HS-5 (cell line): ENCODE measurements around the gene TUBB4A.
"Not testable (repeated sequence)": the region's sequence is repeated elsewhere in the genome, so short reads cannot be mapped to it uniquely, and the experiment has no call there.

ENCODE experiments used
- DNase-seq: peaks from one replicate; pipeline ENCODE4 v3.0.0-alpha.2; 2012; ENCODE audit warnings: low read depth

Gene TUBB4A

DNA sequence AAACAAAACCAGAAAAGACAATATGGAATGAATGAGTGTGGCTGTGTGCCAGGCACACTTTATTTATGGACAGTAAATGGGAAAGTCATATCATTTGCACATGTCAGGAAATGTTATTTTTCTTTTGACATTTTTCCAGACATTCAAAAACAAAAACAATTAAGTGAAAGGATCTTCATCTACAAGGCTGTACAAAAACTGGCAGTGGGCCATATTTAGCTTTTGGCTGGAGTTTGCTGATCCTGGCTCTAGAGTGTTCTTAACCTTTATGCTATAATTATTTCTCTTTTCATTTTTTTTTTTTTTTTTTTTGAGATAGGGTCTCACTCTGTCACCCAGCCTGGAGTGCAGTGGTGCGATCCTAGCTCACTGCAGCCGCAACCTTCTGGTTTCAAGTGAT is 22.2 kb upstream of the TUBB4A start:
- DNase-seq = no peak

DNA sequence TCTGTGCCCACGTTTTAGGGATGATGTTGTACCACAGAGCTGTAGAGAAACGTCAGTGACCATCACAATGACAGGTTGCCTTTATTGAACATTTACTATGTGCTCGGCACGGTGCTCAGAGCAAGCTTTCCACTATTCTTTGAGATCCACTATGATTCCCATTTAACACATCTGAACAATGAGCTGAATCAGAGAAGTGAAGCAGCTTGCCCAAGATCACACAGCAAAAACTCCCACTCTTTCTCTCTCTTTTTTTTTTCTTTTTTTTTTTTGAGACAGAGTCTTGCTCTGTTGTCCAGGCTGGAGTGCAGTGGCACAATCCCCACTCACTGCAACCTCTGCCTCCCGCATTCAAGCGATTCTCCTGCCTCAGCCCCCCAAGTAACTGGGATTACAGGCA is 20.6 kb upstream of the TUBB4A start:
- no peak for DNase-seq

DNA sequence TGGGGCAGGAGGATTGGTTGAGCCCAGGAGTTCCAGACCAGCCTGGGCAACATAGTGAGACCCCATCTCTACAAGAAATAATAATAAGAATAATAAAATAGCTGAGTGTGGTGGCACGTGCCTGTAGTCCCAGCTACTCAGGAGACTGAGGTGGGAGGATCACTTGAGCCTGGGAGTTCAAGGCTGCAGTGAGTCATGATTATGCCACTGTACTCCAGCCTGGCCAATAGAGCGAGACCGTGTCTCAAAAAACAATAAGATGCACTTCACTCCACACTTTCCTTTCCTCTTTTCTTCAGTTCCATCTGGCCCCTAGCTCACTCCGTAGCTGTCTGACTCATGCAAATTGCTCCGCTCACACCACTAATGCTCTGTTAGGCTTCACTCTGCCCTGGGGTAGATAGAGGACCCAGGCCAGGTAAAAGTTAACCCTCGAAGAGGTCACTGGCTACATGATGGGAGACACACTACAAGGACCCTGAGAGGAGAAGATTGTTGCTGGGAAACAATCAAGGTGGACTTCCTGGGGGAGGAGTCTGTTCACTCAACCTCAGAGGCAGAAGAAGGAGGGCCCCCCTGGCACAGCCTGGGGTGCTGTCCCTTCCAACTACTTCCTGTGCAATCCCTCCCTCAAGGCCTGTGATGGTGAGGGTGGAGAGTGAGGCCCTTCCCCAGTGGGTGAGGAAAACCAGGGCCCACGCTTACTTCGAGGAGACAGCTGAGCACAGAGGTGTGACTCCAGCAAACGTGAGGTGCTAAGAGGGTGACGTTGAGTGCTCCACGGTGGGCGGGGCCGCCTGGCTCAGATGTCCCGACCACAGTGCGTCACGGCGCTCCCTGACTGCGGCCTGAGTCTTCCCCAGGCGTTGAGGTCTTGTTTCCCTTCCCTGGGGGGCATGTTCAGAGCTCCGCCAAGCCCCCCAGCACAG is 19.9 kb upstream of the TUBB4A start:
- DNase-seq = no peak

DNA sequence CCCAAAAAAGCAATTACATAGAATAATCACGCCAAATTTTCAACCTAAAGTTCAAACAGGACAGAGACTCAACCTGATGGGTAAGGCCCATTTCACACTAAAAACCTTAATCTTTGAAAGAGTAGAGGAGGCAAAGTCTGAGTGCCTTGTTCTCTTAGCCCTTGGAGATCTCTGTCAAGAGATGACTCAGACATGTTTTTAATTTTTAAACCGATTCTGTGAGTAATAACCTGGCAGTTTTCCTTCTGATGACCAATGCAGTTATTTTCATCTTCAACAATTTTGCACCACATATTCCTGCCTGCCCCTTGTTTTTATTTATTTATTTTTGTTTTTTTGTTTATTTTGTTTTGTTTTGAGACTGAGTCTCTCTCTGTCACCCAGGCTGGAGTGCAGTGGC is 17.2 kb upstream of the TUBB4A start:
- DNase-seq = peak; percentile 78

DNA sequence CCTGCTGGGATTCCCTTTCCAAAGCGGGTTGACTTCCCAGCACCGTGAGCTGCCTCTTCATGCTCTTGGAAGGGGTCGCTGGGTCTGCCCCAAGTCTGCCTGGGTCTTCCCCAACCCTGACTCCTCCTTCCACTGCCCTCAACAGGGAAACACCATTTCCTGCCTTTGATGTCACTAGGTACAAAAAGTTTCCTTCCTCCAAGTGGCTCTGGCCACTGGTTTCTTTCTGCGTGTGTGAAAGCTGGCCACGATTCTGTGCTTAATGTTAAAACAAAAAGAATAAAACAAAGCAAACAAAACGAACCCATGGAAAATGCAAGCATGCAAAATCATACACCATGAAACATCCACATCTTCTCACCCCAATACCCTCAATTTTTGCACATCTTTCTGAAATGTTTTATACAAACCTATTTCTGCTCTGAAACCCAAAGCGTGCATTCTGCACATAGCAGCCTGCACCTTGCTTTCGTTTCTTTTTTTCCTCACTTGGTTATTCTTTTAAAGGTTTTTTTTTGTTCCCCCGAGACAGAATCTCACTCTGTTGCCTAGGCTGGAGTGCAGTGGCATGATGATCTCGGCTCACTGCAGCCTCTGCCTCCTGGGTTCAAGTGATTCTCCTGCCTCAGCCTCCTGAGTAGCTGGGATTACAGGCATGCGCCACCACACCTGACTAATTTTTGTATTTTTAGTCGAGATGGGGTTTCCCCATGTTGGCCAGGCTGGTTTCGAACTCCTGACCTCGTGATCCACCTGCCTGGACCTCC is 16.2 kb upstream of the TUBB4A start:
- DNase-seq = no peak

DNA sequence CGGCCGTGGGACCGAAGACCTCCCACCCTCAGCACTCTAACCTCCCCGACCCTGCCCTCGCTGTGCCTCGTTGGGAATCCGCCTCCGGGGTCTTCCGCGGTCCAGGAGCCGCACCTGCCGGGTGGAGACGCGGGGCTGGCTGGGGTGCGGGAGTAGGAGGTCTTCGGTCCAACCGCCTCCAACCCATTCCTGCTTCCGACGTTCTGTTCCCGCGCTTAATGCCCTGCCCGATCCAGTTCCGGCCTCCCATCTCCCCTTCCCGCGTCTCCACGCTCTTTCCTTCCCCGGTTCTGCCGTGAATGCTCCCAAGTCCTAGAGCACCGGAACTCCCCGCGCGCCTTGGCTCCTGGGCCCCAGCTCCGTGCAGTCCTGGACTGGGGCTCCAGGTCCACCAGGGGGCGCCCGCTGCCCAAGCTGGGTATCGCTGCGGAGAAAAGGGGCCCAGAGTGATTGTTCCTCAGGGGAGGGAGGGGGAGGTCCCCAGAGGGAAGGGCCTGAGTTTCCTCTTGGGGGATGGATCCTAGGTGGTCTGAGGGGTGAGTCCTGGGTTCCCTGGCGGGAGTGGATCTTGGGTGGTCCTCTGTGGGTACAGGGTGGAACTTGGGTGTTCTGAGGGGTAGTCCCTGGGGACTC is 14.7 kb upstream of the TUBB4A start:
- no peak for DNase-seq

GRCh38 chr19:6516018-6516658 is 14.0 kb upstream of the TUBB4A start:
- peak; percentile 82 for DNase-seq

GRCh38 chr19:6514926-6515544 is 12.9 kb upstream of the TUBB4A start:
- no peak for DNase-seq

DNA sequence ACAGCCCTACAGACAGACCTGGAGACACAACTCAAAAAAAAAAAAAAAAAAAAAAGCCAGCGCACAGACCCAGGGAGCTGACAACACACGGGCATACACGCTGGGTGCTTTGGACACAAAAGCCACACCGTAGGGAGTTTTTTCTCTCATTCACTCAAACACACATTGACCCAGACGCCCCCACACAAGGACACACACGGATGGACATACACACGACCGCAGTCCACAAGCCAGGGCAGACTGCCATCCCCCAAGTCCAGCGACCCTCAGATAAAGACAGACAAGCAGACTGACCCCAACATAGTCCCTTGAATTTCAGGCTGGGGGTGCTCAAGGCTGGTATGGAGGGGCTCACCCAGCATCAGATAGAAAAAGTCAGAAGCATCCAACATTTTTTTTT is 12.0 kb upstream of the TUBB4A start:
- DNase-seq = no peak

GRCh38 chr19:6510618-6511017 is 8.5 kb upstream of the TUBB4A start:
- DNase-seq = no peak

- DNase-seq = no peak
These were observed 7.2 kb upstream of the TUBB4A start for GRCh38 chr19:6509118-6509971.

GRCh38 chr19:6508028-6508771 is 6.1 kb upstream of the TUBB4A start:
- DNase-seq = not testable (repeated sequence)

DNA sequence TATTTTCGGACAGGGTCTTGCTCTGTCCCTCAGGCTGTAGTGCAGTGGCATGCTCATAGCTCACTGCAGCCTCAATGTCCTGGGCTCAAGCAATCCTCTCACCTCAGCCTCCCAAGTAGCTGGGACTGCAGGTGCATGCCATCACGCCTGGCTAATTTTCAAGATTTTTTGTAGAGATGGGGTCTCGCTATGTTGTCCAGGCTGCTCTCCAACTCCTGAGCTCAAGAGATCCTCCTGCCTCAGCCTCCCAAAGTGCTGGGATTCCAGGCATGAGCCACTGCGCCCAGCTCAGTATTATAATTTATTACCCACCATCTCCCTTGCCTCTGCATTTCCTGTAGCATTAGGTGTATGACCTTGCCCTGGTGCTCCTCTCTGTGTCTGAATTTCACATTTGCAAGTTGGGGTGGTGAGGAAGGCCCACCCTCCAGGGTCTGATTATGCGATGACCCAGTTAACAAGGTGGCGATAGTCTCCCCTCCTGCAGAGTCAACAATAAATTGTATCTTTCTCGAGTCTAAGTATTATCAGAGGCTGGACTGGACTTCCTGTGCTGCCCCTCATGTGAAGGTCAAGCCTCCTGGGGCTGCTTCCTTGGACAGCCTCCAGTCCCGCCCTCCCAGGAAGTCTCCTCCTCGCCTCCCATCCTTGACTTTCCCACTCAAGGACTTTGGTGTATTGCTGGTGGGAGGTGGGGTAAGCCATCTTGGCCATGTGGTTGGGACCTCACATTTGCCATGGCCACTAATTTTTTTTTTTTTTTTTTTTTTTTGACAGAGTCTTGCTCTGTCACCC is 1.5 kb upstream of the TUBB4A start:
- DNase-seq = no peak

- DNase-seq = no peak
These were observed 1.0 kb downstream of the TUBB4A start for GRCh38 chr19:6500837-6501739.

GRCh38 chr19:6499052-6499790 is 2.9 kb downstream of the TUBB4A start:
- DNase-seq = no peak

DNA sequence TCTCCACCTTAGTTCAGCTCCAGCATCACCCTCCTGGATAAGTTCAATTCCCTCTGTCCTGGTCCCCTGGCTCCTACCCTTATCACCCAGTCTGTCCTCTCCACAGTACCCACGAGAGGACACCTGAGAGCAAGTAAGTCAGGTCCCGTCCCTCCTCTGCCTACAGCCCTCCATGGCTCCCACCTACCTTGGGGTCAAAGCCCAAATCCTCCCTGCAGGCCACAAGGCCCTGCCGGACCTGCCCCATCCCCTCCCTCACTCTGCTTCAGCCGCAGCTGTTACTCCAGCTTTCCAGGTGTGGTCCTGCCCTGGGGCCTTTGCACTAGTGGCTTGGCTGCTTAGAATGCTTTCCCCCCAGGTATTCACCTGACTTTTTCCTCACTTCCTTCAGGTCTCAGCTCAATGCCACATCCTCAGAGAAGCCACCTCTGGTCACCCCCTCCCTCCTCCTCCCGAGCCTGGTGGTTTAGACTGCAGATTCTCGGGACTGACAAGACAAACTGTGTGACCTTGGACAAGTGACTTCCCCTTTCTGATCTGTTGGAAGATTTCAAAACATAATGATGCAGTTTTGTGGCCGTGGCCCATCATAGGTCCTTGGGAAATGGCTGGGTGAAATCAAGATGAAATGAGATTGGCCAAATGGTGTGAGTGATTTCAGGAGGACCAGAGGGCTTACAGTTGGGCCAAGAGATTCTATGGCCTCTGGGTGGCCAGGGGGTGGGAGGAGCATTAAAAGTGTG is 3.6 kb downstream of the TUBB4A start:
- no peak for DNase-seq

GRCh38 chr19:6495947-6496346 is 6.2 kb downstream of the TUBB4A start:
- no peak for DNase-seq
